Panc1 (cell line): ENCODE data around the gene DAAM2. TPM values are rescaled to one million over a fixed set of nuclear protein-coding genes. Genes with fewer than 3 reads are reported as not detected.

Experiments
- ATAC-seq: fragments of 200-7000 bp; cut with Tn5 transposase; 2 replicates; pipeline ENCODE4 v1.9.1; 2020; ENCODE audit warnings: mild to moderate bottlenecking, moderate library complexity
- BruUV-seq: library from RNA; stranded (reverse); fragments of 400-500 nt; replicated peaks from 2 replicates; lab custom pipeline; 2021; lab: Mats Ljungman, UMichigan
- CTCF ChIA-PET: fragments of 300-600 bp; sonication (Branson Sonifier 250); formaldehyde crosslinking; loops from one replicate; lab custom pipeline; 2022; ENCODE audit warnings: antibody characterized with exemption; lab: Charles Lee
- POLR2A ChIA-PET: fragments of 300-600 bp; sonication (Branson Sonifier 250); formaldehyde crosslinking; loops from one replicate; lab custom pipeline; 2022; ENCODE audit warnings: antibody characterized with exemption; lab: Charles Lee
- DNase-seq: peaks from one replicate; pipeline ENCODE4 v3.0.0-alpha.2; 2010; ENCODE audit warnings: low read depth, low spot score
- H3K27ac ChIP-seq: 2 replicates; pipeline ENCODE4 v1.5.1; 2011; ENCODE audit warnings: mild to moderate bottlenecking, low read length, inconsistent platforms
- H3K27me3 ChIP-seq: fragments of 200-500 bp; sonication (Bioruptor generic); 2 replicates; pipeline ENCODE4 v1.6.0; 2014; ENCODE audit warnings: low read length, inconsistent platforms; ENCODE audit not compliant: control insufficient read depth, insufficient read depth
- H3K36me3 ChIP-seq: fragments of 200-500 bp; sonication (Bioruptor generic); 2 replicates; pipeline ENCODE4 v1.5.1; 2014; ENCODE audit warnings: inconsistent platforms, mild to moderate bottlenecking, low read length, moderate library complexity; ENCODE audit not compliant: control insufficient read depth, insufficient read depth
- H3K4me1 ChIP-seq: 2 replicates; pipeline ENCODE4 v1.5.1; 2011; ENCODE audit warnings: inconsistent platforms, mild to moderate bottlenecking, low read length, moderate library complexity; ENCODE audit not compliant: control insufficient read depth, insufficient read depth
- H3K4me3 ChIP-seq, 2 experiments: 2 replicates each; pipeline ENCODE4 v1.5.1; 2011 to 2012; ENCODE audit warnings: low read depth in 2 of 2, low read length in 2 of 2, mild to moderate bottlenecking in 2 of 2, inconsistent platforms in 1 of 2, moderate library complexity in 1 of 2
- H3K9me3 ChIP-seq: fragments of 200-500 bp; sonication (Bioruptor generic); 2 replicates; pipeline ENCODE4 v1.5.1; 2014; ENCODE audit warnings: low read depth, mild to moderate bottlenecking, inconsistent platforms, low read length, moderate library complexity; ENCODE audit not compliant: control insufficient read depth, insufficient read depth
- POLR2AphosphoS5 ChIP-seq: IDR thresholded peaks from 2 replicates; pipeline ENCODE4 v1.6.1; 2012; ENCODE audit warnings: mild to moderate bottlenecking, low read depth, low read length, moderate library complexity
- REST ChIP-seq, 2 experiments: IDR thresholded peaks; 2 replicates each; pipeline ENCODE4 v1.6.1; 2011 to 2012; ENCODE audit warnings: low read depth in 2 of 2, control low read depth in 1 of 2, low read length in 1 of 2, mild to moderate bottlenecking in 1 of 2, moderate library complexity in 1 of 2; ENCODE audit not compliant: insufficient read depth in 1 of 2
- SIN3A ChIP-seq: IDR thresholded peaks from 2 replicates; pipeline ENCODE4 v1.6.1; 2012; ENCODE audit warnings: low read depth, mild to moderate bottlenecking, low read length, moderate library complexity, borderline replicate concordance; ENCODE audit not compliant: insufficient read depth
- TCF7L2 ChIP-seq: IDR thresholded peaks from 2 replicates; pipeline ENCODE4 v1.6.1; 2011; ENCODE audit warnings: mild to moderate bottlenecking, low read depth, low read length, inconsistent platforms
- in situ Hi-C: cut with HindIII; loops from 2 replicates; pipeline ENCODE4 v1.10.0; 2016; ENCODE audit warnings: low sequenced_read_pairs, low pct_unique_long_range_greater_than_20kb
- intact Hi-C: fragments of 100-400 bp; cut with micrococcal nuclease; formaldehyde crosslinking; loops from one replicate; pipeline ENCODE4 v1.10.0; 2022; ENCODE audit not compliant: unreplicated experiment
- total RNA-seq: library from RNA; stranded (reverse); gene quantifications from one replicate; pipeline ENCODE4 v1.2.1, GENCODE V29; 2021; ENCODE audit not compliant: unreplicated experiment
- TF ChIP-seq, protein P1 (sequence below): fragments of 450-650 bp; IDR thresholded peaks from 2 replicates; pipeline ENCODE4 v1.5.1; 2017; ENCODE audit warnings: mild to moderate bottlenecking

DAAM2 gene
- total RNA-seq, 1 experiment from 2014 or later, result not detected

GRCh38 chr6:39935241-39935640 is 143.1 kb downstream of the DAAM2 start:
- ATAC-seq (no peak), DNase-seq (no peak)
- POLR2A ChIA-PET, result no interaction called here
- CTCF ChIA-PET, result no interaction called here
- no peak overlapping the region for H3K27ac ChIP-seq
- no peaks in the 10 kb centered on the region; the same call in 1 of the 2 replicates for H3K36me3 ChIP-seq
- no peak overlapping the region for H3K4me3 ChIP-seq
- no peaks in the 10 kb centered on the region for H3K9me3 ChIP-seq
- in situ Hi-C loops, result no loop called here
- TF ChIP-seq SIN3A (no peak), REST (IDR thresholded peaks at IDR 0.05; ENCODE audit: insufficient read depth in 1 of 2, low read depth in 2 of 2, low read length in 1 of 2) (no peak), POLR2AphosphoS5 (no peak), TCF7L2 (no peak)
- TF ChIP-seq, protein P1, sequence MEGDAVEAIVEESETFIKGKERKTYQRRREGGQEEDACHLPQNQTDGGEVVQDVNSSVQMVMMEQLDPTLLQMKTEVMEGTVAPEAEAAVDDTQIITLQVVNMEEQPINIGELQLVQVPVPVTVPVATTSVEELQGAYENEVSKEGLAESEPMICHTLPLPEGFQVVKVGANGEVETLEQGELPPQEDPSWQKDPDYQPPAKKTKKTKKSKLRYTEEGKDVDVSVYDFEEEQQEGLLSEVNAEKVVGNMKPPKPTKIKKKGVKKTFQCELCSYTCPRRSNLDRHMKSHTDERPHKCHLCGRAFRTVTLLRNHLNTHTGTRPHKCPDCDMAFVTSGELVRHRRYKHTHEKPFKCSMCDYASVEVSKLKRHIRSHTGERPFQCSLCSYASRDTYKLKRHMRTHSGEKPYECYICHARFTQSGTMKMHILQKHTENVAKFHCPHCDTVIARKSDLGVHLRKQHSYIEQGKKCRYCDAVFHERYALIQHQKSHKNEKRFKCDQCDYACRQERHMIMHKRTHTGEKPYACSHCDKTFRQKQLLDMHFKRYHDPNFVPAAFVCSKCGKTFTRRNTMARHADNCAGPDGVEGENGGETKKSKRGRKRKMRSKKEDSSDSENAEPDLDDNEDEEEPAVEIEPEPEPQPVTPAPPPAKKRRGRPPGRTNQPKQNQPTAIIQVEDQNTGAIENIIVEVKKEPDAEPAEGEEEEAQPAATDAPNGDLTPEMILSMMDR, result no peak
- no peaks in the 10 kb centered on the region for H3K4me1 ChIP-seq
- H3K27me3 ChIP-seq, result peaks cover 12% of the 10 kb centered on the region
- intact Hi-C loops, result no loop called here
- BruUV-seq, result no TSS peak

GRCh38 chr6:39936857-39937256 is 144.7 kb downstream of the DAAM2 start:
- POLR2A ChIA-PET, result no interaction called here
- intact Hi-C loops, result no loop called here
- Histone ChIP-seq H3K36me3 (no peaks in the 10 kb centered on the region; the same call in 1 of the 2 replicates), H3K4me3 (no peak overlapping the region), H3K27ac (no peak overlapping the region), H3K4me1 (no peaks in the 10 kb centered on the region), H3K27me3 (peaks cover 12% of the 10 kb centered on the region), H3K9me3 (no peaks in the 10 kb centered on the region)
- no peak for ATAC-seq
- TF ChIP-seq REST (IDR thresholded peaks at IDR 0.05; ENCODE audit: insufficient read depth in 1 of 2, low read depth in 2 of 2, low read length in 1 of 2) (no peak), TCF7L2 (no peak), SIN3A (no peak), POLR2AphosphoS5 (no peak)
- TF ChIP-seq, protein P1, result no peak
- DNase-seq, result no peak
- CTCF ChIA-PET, result no interaction called here
- BruUV-seq, result no TSS peak
- in situ Hi-C loops, result no loop called here
